Measurements from ENCODE around the gene CPN2. TPM values are rescaled to one million over a fixed set of nuclear protein-coding genes. Genes with fewer than 3 reads are reported as not detected.

CPN2 gene
- polyA plus RNA-seq, 2 of the 4 experiments (the other 2 are of a cell fraction): not detected

DNA sequence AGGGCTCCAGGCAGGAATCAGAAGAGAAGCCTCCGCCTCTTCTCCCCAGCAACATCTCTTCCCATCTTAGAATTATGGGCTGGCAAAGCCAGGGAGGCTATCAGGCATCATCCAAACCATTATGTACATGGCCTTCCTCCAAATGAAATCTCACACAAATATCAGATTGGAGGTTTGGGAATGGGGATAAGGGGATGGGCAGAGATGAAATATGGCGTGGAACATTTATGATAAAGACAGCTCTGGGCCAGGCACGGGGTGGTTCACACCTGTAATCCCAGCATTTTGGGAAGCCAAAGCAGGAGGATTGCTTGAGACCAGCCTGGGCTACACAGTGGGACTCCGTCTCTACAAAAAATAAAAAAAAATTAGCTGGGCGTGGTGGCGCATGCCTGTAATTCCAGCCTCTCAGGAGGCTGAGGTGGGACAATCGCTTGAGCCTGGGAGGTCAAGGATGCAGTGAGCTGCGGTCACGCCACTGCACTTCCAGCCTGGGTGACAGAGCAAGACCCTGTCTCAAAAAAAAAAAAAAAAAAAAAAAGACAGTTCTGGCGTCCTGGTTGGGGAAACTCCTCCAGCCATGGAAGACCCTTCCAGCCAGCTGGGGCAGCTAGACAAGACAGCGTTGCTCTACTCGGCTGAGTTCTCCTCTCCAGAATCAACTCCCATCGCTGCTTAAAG, 36.6 kb downstream of the CPN2 start:
- no peak for TF ChIP-seq GATA3 (IDR thresholded peaks at IDR 0.05; ENCODE audit: borderline replicate concordance)
- no peak for TF ChIP-seq HEYL (CRISPR knock-in tag; IDR thresholded peaks at IDR 0.05)
- TF ChIP-seq, protein P1, sequence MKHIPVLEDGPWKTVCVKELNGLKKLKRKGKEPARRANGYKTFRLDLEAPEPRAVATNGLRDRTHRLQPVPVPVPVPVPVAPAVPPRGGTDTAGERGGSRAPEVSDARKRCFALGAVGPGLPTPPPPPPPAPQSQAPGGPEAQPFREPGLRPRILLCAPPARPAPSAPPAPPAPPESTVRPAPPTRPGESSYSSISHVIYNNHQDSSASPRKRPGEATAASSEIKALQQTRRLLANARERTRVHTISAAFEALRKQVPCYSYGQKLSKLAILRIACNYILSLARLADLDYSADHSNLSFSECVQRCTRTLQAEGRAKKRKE (CRISPR knock-in tag; IDR thresholded peaks at IDR 0.05; ENCODE audit: low read depth): no peak
- TF ChIP-seq HOXB5 (CRISPR knock-in tag; IDR thresholded peaks at IDR 0.05): no peak
- TF ChIP-seq, protein P2, sequence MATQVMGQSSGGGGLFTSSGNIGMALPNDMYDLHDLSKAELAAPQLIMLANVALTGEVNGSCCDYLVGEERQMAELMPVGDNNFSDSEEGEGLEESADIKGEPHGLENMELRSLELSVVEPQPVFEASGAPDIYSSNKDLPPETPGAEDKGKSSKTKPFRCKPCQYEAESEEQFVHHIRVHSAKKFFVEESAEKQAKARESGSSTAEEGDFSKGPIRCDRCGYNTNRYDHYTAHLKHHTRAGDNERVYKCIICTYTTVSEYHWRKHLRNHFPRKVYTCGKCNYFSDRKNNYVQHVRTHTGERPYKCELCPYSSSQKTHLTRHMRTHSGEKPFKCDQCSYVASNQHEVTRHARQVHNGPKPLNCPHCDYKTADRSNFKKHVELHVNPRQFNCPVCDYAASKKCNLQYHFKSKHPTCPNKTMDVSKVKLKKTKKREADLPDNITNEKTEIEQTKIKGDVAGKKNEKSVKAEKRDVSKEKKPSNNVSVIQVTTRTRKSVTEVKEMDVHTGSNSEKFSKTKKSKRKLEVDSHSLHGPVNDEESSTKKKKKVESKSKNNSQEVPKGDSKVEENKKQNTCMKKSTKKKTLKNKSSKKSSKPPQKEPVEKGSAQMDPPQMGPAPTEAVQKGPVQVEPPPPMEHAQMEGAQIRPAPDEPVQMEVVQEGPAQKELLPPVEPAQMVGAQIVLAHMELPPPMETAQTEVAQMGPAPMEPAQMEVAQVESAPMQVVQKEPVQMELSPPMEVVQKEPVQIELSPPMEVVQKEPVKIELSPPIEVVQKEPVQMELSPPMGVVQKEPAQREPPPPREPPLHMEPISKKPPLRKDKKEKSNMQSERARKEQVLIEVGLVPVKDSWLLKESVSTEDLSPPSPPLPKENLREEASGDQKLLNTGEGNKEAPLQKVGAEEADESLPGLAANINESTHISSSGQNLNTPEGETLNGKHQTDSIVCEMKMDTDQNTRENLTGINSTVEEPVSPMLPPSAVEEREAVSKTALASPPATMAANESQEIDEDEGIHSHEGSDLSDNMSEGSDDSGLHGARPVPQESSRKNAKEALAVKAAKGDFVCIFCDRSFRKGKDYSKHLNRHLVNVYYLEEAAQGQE (IDR thresholded peaks at IDR 0.05): no peak
- no peak for TF ChIP-seq SREBF2 (IDR thresholded peaks at IDR 0.05)
- TF ChIP-seq ZNF302 (CRISPR knock-in tag; IDR thresholded peaks at IDR 0.05): no peak
- TF ChIP-seq MAZ (IDR thresholded peaks at IDR 0.05; ENCODE audit: borderline replicate concordance, low read depth, low read length): no peak
- TF ChIP-seq RCOR1 (IDR thresholded peaks at IDR 0.05; ENCODE audit: low read depth, low read length): no peak
- TF ChIP-seq NR3C1 (IDR thresholded peaks at IDR 0.05): no peak
- TF ChIP-seq TFCP2L1 (CRISPR knock-in tag; IDR thresholded peaks at IDR 0.05): no peak
- no peak for TF ChIP-seq EP300 (IDR thresholded peaks at IDR 0.05)
- TF ChIP-seq CEBPB (IDR thresholded peaks at IDR 0.05): no peak
- TF ChIP-seq JUNB (IDR thresholded peaks at IDR 0.05): no peak
- no peak for TF ChIP-seq ZC3H11A (IDR thresholded peaks at IDR 0.05)
- no peak for TF ChIP-seq RAD21 (conservative IDR thresholded peaks at IDR 0.05 in 1 of 2, IDR thresholded peaks at IDR 0.05 in 1 of 2)
- TF ChIP-seq CHD4 (IDR thresholded peaks at IDR 0.05; ENCODE audit: borderline replicate concordance): no peak
- FAIRE-seq (no peak), DNase-seq (ENCODE audit: low read depth in 1 of 2, low spot score in 1 of 2) (no peak), ATAC-seq (no peak)
- H3K27ac ChIP-seq: peak overlapping the region; percentile 78 to 88
- 89% methylated on average over 13 of the region's 13 CpGs for WGBS (ENCODE audit: missing lambda C conversion rate)
- ChIA-PET CTCF (interaction anchor here (1.0 to 8.9 kb wide), 11 partner anchors 29 to 649 kb away, joined by 3 to 213 read pairs (median 4); partner anchors contain the start of gene HES1), POLR2A (no interaction called here)
- peaks cover 50% of the 10 kb centered on the region for H3K4me1 ChIP-seq
- H3K4me3 ChIP-seq: peak overlapping the region; percentile 43; the same call in 2 of the 3 replicates
- H3K4me2 ChIP-seq: peak overlapping the region; percentile 80
- no peaks in the 10 kb centered on the region for H3K9me3 ChIP-seq

DNA sequence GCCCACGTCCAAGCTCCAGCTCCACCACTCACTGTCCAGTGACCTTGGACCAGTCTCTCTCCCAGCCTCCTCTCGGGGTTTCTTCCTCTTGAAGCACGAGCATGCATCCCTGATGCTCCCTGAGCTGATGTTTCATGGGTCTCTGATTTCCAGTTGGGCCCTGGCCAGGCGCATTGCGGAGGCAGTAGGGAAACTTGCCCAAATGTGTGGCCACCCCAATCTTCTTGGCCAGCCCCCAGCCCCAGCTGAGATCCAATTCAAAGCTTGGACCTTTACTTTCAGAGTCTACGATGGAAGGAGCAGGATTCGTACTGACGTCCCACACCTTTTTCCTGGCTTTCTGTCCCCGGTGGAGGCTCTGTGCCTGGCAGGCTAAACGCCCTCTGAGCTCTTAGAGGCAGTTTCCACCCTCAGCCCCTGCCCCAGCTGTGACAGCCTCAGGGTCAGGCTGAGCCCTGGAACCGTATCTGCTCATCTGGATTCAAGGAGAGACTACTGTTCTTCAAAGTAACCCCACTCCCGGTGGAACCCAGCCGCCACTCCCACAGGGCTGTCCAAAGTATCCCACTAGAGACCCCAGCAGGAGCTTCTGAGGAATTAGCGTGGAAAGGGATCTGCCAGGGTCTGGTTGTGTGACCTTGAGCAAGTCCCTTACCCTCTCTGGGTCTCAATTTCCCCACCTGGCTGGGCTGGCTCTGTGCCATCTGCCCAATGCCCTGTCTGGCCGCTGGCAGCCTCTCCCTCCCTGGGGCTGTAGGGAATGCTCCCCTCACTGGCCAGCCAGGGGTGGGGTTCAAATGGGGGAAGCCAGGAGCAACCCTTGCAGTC, 37.4 kb downstream of the CPN2 start:
- ChIA-PET POLR2A (interaction anchor here (1.6 to 2.0 kb wide), 2 partner anchors 172 to 178 kb away, joined by 7 to 11 read pairs; partner anchors contain the start of gene HES1), CTCF (interaction anchor here (0.7 to 8.9 kb wide), 8 partner anchors 151 to 648 kb away, joined by 3 to 213 read pairs (median 3); no protein-coding TSS in a partner anchor)
- Histone ChIP-seq H3K4me2 (peak overlapping the region; percentile 65; the same call in 2 of the 3 replicates), H3K27ac (peak overlapping the region; percentile 78 to 88), H3K4me3 (no peak overlapping the region), H3K4me1 (peaks cover 54% of the 10 kb centered on the region), H3K9me3 (no peaks in the 10 kb centered on the region)
- no peak for TF ChIP-seq GATA3 (IDR thresholded peaks at IDR 0.05; ENCODE audit: borderline replicate concordance)
- FAIRE-seq: no peak
- 87% methylated on average over 13 of the region's 15 CpGs for WGBS (ENCODE audit: missing lambda C conversion rate)
- ATAC-seq: peak in 1 of 2 experiments; percentile 14; a peak in 1 of 6 replicates
- DNase-seq (ENCODE audit: low read depth in 1 of 2, low spot score in 1 of 2): no peak
